SU-DHL-6 (cell line): ENCODE data around the gene SLX4IP.

Source experiments
- EZH2phosphoT487 ChIP-seq: fragments of 200-600 bp; sonication (generic), shearing (Covaris generic); conservative IDR thresholded peaks from 2 replicates; pipeline ENCODE4 v1.6.1; 2018; ENCODE audit warnings: mild to moderate bottlenecking, antibody characterized with exemption, low read length, moderate library complexity, mixed read lengths
- TF ChIP-seq, protein P1 (sequence below): fragments of 200-600 bp; sonication (generic); IDR thresholded peaks from one replicate; pipeline ENCODE4 v1.5.1; 2017; ENCODE audit warnings: antibody characterized with exemption, mild to moderate bottlenecking, low read length, moderate library complexity; ENCODE audit not compliant: insufficient read depth, poor library complexity, severe bottlenecking

DNA sequence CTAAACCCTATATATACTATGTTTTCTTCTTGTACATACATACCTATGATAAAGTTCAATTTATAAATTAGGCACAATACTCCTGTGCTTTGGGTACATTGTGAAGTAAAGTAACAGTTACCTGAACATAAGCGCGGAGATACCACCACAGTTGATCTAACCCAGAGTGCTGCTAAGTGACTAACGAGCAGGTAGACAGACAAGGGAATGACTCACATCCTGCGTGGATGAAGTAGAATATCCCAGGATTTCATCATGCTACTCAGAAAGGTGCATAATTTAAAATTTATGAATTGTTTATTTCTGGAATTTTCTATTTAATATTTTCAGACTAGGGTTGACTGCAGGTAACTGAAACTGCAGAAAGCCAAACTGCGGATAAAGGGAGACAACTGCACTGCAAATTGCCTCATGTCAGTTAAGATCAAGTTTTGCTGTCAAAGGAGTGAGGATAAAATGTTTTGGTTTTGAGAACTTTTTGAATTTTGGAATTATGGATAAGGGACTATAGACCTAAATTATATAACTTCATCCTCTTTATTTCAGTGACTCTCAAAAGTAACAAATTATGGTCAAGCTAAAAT is 15.5 kb upstream of the SLX4IP start:
- TF ChIP-seq, protein P1, sequence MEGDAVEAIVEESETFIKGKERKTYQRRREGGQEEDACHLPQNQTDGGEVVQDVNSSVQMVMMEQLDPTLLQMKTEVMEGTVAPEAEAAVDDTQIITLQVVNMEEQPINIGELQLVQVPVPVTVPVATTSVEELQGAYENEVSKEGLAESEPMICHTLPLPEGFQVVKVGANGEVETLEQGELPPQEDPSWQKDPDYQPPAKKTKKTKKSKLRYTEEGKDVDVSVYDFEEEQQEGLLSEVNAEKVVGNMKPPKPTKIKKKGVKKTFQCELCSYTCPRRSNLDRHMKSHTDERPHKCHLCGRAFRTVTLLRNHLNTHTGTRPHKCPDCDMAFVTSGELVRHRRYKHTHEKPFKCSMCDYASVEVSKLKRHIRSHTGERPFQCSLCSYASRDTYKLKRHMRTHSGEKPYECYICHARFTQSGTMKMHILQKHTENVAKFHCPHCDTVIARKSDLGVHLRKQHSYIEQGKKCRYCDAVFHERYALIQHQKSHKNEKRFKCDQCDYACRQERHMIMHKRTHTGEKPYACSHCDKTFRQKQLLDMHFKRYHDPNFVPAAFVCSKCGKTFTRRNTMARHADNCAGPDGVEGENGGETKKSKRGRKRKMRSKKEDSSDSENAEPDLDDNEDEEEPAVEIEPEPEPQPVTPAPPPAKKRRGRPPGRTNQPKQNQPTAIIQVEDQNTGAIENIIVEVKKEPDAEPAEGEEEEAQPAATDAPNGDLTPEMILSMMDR: no peak
- no peak for TF ChIP-seq EZH2phosphoT487
